GM13977 (cell line): ENCODE measurements around the gene PRSS12.

Experiments used
- DNase-seq: peaks from one replicate; pipeline ENCODE4 v3.0.0; 2012; ENCODE audit warnings: low spot score
- CTCF ChIP-seq: IDR thresholded peaks from 2 replicates; pipeline ENCODE4 v1.5.1; 2012; ENCODE audit warnings: mild to moderate bottlenecking, control low read depth; ENCODE audit not compliant: insufficient read depth; ENCODE audit errors: extremely low read depth, missing control alignments
- in situ Hi-C: fragments of 300-500 bp; cut with MboI; formaldehyde crosslinking; loops from one replicate; pipeline ENCODE4 v1.12.0; 2022; ENCODE audit warnings: low sequenced_read_pairs, low pct_unique_long_range_greater_than_20kb, mixed read lengths, inconsistent platforms; ENCODE audit not compliant: unreplicated experiment

Gene PRSS12

GRCh38 chr4:118327554-118328241, 25.1 kb downstream of the PRSS12 start:
- in situ Hi-C loops = no loop called here
- TF ChIP-seq CTCF = no peak
- DNase-seq = no peak

GRCh38 chr4:118326585-118326984, 26.2 kb downstream of the PRSS12 start:
- DNase-seq = no peak
- no peak for TF ChIP-seq CTCF
- in situ Hi-C loops = no loop called here

- DNase-seq = no peak
- TF ChIP-seq CTCF = no peak
- in situ Hi-C loops = no loop called here
These were observed 27.4 kb downstream of the PRSS12 start for GRCh38 chr4:118325431-118325830.

- no peak for TF ChIP-seq CTCF
- in situ Hi-C loops = no loop called here
- no peak for DNase-seq
These were observed 29.8 kb downstream of the PRSS12 start for GRCh38 chr4:118322831-118323502.

- no peak for TF ChIP-seq CTCF
- DNase-seq = no peak
- in situ Hi-C loops = no loop called here
These were observed 33.9 kb downstream of the PRSS12 start for GRCh38 chr4:118318931-118319330.

GRCh38 chr4:118317691-118318090, 35.1 kb downstream of the PRSS12 start:
- in situ Hi-C loops = no loop called here
- TF ChIP-seq CTCF = no peak
- DNase-seq = no peak

- in situ Hi-C loops = no loop called here
- no peak for DNase-seq
- no peak for TF ChIP-seq CTCF
These were observed 38.6 kb downstream of the PRSS12 start for GRCh38 chr4:118314221-118314620.
